Small intestine (tissue), 7 donors: Measurements from ENCODE around the gene ATXN8OS. TPM values are rescaled to one million over a fixed set of nuclear protein-coding genes. Genes with fewer than 3 reads are reported as not detected.

Experiments
- DNase-seq, 2 donors: peaks; one replicate each; pipeline versions ENCODE4 v3.0.0 to v3.0.0-alpha.2; 2013
- FAIRE-seq: peaks from 2 replicates; lab custom pipeline; 2012; peaks lifted over from hg19 to GRCh38; lab: Jason Lieb, UNC
- H3K27ac ChIP-seq, 3 donors: one replicate each; pipeline ENCODE4 v1.5.1; 2013; ENCODE audit warnings: low read length in 2 of 3, mild to moderate bottlenecking in 2 of 3, control low read depth in 1 of 3, inconsistent platforms in 1 of 3, low read depth in 1 of 3, moderate library complexity in 1 of 3
- H3K27me3 ChIP-seq, 3 donors: one replicate each; pipeline ENCODE4 v1.6.1; 2013; ENCODE audit warnings: low read length in 3 of 3, inconsistent platforms in 1 of 3; ENCODE audit not compliant: control insufficient read depth in 3 of 3, insufficient read depth in 3 of 3
- H3K36me3 ChIP-seq, 3 donors: one replicate each; pipeline ENCODE4 v1.6.1; 2013; ENCODE audit warnings: low read length in 3 of 3, inconsistent platforms in 1 of 3, low read depth in 1 of 3, mild to moderate bottlenecking in 1 of 3, moderate library complexity in 1 of 3; ENCODE audit not compliant: control insufficient read depth in 3 of 3, insufficient read depth in 2 of 3
- H3K4me1 ChIP-seq, 3 donors: one replicate each; pipeline ENCODE4 v1.6.1; 2013; ENCODE audit warnings: low read length in 2 of 3, inconsistent platforms in 1 of 3, low read depth in 1 of 3, mild to moderate bottlenecking in 1 of 3, moderate library complexity in 1 of 3; ENCODE audit not compliant: control insufficient read depth in 3 of 3, insufficient read depth in 2 of 3
- H3K4me3 ChIP-seq, 3 donors: one replicate each; pipeline ENCODE4 v1.5.1; 2013; ENCODE audit warnings: low read length in 3 of 3, control low read depth in 1 of 3, inconsistent platforms in 1 of 3, low read depth in 1 of 3, mild to moderate bottlenecking in 1 of 3, moderate library complexity in 1 of 3
- H3K9me3 ChIP-seq, 2 donors: one replicate each; pipeline ENCODE4 v1.6.1; 2013; ENCODE audit warnings: low read depth in 1 of 2, low read length in 1 of 2; ENCODE audit not compliant: control insufficient read depth in 2 of 2, insufficient read depth in 1 of 2
- WGBS, 3 donors: extraction: QIAGEN DNeasy Blood & Tissue Kit; methylation state at CpG; one replicate each; pipeline ENCODE4 v1.1.7; 2013; 5-methylcytosine and 5-hydroxymethylcytosine counted together
- polyA plus RNA-seq, 4 donors: library from polyadenylated mRNA; stranded (reverse) in 3 of 4; unstranded in 1 of 4; fragments of 200-250 nt in 3 of 4; fragments of 120-200 nt in 1 of 4; gene quantifications; one replicate each; pipeline versions ENCODE4 v1.2.1 to v1.2.3, GENCODE V29; 2013
- donor health status: healthy with polysubstance abuse.
- donor health status: control.
- donor health status: control.
- donor health status: Bipolar disorder and iron deficiency.
- donor health status: healthy.

Gene ATXN8OS
- polyA plus RNA-seq, 4 donors = 0.06 TPM; not detected in 3

DNA sequence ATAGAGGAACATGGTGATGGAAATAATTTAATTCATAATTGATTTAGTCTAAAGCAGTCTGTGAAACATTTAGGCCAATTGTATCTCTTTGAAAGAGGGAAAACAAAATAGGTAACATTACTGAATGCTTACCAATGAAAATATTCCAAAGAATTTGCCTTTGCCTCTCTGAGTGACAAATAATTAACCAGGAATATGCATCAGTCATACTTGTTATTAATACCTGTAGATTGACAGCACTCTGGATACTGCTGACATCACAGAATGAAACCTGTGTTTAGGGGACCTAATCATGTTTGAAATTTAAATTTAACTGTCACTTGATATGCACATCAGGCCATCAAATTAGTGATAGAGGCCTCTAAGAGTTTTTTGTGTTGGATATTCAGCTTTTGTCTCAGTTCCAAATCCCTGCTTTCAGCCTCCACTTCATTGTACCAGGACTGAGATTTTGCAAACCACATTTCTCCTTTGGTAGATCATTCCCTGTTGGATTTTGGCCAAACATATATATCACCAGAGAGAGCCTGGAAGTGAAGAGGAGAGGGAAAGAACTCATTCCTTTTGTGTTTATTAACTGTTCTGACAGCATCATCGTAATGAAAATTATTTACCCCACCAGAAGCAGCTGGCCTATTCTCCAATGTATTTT is 65.4 kb downstream of the ATXN8OS start:
- WGBS, 3 donors = 51 to 81% (median 70%) methylated on average over 1 of the region's 1 CpG
- H3K4me1 ChIP-seq = no peaks in the 10 kb centered on the region
- no peak for FAIRE-seq

GRCh38 chr13:70173598-70173959 is 66.0 kb downstream of the ATXN8OS start:
- DNase-seq (no peak), FAIRE-seq (no peak)
- H3K4me1 ChIP-seq = no peaks in the 10 kb centered on the region
- no peaks in the 10 kb centered on the region for H3K36me3 ChIP-seq
- H3K27me3 ChIP-seq = no peaks in the 10 kb centered on the region
- H3K27ac ChIP-seq = no peak overlapping the region
- no peak overlapping the region for H3K4me3 ChIP-seq
- no peaks in the 10 kb centered on the region for H3K9me3 ChIP-seq
- WGBS, 3 donors = 17 to 36% (median 36%) methylated on average over 1 of the region's 1 CpG

More for the DNA sequence above, 65.4 kb downstream of the ATXN8OS start:
- Histone ChIP-seq H3K4me3 (no peak overlapping the region), H3K27ac (no peak overlapping the region), H3K9me3 (no peaks in the 10 kb centered on the region), H3K36me3 (no peaks in the 10 kb centered on the region), H3K27me3 (no peaks in the 10 kb centered on the region)
- no peak for DNase-seq

- no peaks in the 10 kb centered on the region for H3K27me3 ChIP-seq
- H3K9me3 ChIP-seq = no peaks in the 10 kb centered on the region
- H3K4me1 ChIP-seq = no peaks in the 10 kb centered on the region
- no peaks in the 10 kb centered on the region for H3K36me3 ChIP-seq
- FAIRE-seq (no peak), DNase-seq (no peak)
- H3K4me3 ChIP-seq = no peak overlapping the region
- H3K27ac ChIP-seq = no peak overlapping the region
- 67 to 87% (median 79%) methylated on average over 1 of the region's 1 CpG for WGBS, 3 donors
Measured at GRCh38 chr13:70178346-70178745, 70.7 kb downstream of the ATXN8OS start.

Other genes starting within 250 kb of the ATXN8OS start
- gene KLHL1, start 626 bp downstream of the ATXN8OS start, polyA plus RNA-seq = under 1 TPM in 2 of 4 donors, not detected in 2; 0.04 to 0.06 TPM